ENCODE data around the gene RHOBTB1. TPM values are rescaled to one million over a fixed set of nuclear protein-coding genes. Genes with fewer than 3 reads are reported as not detected.

RHOBTB1 gene
- total RNA-seq, 2 experiments from 2014 or later, result 0.09 to 0.74 TPM

DNA sequence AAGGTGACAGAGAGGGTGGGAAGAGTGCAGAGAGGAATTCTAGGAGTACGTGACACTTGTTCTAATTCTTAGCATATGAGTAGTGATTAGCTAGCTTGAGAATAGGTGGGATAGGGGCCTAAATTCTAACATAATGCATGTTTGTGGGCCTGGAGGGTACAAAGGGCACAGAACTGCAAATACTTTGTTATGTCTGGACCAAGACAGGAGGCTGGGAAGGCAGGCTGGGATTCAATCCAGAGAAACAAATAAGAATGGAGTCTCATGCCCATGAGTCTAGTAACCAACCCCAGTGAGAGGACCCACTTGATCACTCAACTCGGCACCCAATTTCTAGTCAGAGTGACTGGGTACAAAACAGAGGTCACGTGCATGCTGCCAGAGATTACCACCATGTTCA lies 40.9 kb downstream of the RHOBTB1 start:
- TF ChIP-seq, protein P1, sequence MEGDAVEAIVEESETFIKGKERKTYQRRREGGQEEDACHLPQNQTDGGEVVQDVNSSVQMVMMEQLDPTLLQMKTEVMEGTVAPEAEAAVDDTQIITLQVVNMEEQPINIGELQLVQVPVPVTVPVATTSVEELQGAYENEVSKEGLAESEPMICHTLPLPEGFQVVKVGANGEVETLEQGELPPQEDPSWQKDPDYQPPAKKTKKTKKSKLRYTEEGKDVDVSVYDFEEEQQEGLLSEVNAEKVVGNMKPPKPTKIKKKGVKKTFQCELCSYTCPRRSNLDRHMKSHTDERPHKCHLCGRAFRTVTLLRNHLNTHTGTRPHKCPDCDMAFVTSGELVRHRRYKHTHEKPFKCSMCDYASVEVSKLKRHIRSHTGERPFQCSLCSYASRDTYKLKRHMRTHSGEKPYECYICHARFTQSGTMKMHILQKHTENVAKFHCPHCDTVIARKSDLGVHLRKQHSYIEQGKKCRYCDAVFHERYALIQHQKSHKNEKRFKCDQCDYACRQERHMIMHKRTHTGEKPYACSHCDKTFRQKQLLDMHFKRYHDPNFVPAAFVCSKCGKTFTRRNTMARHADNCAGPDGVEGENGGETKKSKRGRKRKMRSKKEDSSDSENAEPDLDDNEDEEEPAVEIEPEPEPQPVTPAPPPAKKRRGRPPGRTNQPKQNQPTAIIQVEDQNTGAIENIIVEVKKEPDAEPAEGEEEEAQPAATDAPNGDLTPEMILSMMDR (IDR thresholded peaks at IDR 0.05), result no peak
- ATAC-seq (no peak), DNase-seq (no peak)
- intact Hi-C loops (cut with micrococcal nuclease), result no loop called here
- H3K4me3 Mint-ChIP-seq, result no peak overlapping the region
- ChIA-PET POLR2A (no interaction called here), CTCF (no interaction called here)
- peaks cover 4% of the 10 kb centered on the region for H3K9me3 Mint-ChIP-seq
- H3K27me3 Mint-ChIP-seq, result no peaks in the 10 kb centered on the region
- no peaks in the 10 kb centered on the region for H3K4me1 Mint-ChIP-seq (ENCODE audit: low read depth)
- H3K36me3 Mint-ChIP-seq (ENCODE audit: low read depth), result no peaks in the 10 kb centered on the region
- no peak overlapping the region for H3K27ac Mint-ChIP-seq

DNA sequence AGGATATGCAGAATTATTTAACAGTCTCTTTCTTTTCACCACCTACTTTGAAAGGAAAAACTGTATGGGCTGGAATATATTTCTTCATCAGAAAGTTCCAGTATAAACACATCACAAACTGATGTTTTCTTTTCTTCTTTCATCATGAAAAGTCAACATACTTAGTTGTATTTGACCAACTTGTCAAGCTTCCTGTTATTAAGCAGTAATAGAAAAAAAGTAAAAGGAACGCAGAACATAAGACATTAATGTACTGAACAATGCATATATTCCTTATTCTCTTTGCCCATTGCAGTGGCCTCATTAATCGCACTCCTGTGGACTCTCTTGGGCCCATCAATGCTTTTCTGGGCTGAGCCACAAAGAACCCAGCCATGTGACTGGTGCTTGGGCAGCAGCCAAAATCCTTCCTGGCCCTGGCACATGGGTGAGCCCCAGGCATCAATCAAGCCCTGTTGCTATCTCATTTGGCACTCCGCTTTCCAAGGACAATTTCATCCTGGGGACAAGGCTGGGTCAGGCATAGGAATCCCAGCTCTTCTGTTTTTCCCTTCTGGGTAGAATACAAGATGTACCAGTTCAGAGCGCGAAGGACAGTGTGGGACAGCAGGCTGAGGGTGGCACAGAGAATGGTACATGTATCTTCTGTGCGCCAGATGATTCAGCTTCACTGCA lies 42.3 kb downstream of the RHOBTB1 start:
- H3K27me3 Mint-ChIP-seq, result no peaks in the 10 kb centered on the region
- CTCF ChIA-PET, result no interaction called here

DNA sequence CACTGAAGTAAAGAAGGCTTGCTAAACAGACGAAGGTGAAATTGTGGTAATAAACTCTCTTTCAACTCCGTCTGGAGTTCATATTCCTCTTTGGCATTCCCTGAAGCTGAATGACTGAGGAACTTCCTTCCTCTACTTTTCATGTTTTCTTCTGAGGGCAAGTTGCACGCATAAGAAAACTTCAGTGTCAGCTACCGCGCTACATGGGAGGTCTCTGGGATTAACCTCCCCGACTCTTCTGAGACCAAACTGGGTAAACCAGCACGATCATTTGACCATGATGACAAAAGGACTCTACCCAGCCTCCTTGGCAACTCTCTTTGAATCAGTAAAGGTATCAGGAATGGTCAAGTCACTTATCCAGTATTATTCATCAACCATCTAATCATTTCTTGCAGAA lies 44.7 kb downstream of the RHOBTB1 start:
- H3K4me1 Mint-ChIP-seq (ENCODE audit: low read depth), result no peaks in the 10 kb centered on the region
- H3K36me3 Mint-ChIP-seq (ENCODE audit: low read depth), result no peaks in the 10 kb centered on the region
- intact Hi-C loops (cut with micrococcal nuclease), result no loop called here
- no peaks in the 10 kb centered on the region for H3K27me3 Mint-ChIP-seq
- no peak for ATAC-seq
- H3K4me3 Mint-ChIP-seq, result no peak overlapping the region
- no peaks in the 10 kb centered on the region for H3K9me3 Mint-ChIP-seq
- H3K27ac Mint-ChIP-seq, result no peak overlapping the region
- DNase-seq, result no peak
- TF ChIP-seq, protein P1 (IDR thresholded peaks at IDR 0.05), result no peak
- ChIA-PET CTCF (no interaction called here), POLR2A (no interaction called here)

More for the DNA sequence above, 42.3 kb downstream of the RHOBTB1 start:
- TF ChIP-seq, protein P1 (IDR thresholded peaks at IDR 0.05), result no peak
- Mint-ChIP-seq H3K36me3 (ENCODE audit: low read depth) (no peaks in the 10 kb centered on the region), H3K27ac (no peak overlapping the region), H3K4me1 (ENCODE audit: low read depth) (no peaks in the 10 kb centered on the region), H3K4me3 (no peak overlapping the region), H3K9me3 (no peaks in the 10 kb centered on the region)
- ATAC-seq (no peak), DNase-seq (no peak)
- intact Hi-C loops (cut with micrococcal nuclease), result no loop called here
- POLR2A ChIA-PET, result no interaction called here

DNA sequence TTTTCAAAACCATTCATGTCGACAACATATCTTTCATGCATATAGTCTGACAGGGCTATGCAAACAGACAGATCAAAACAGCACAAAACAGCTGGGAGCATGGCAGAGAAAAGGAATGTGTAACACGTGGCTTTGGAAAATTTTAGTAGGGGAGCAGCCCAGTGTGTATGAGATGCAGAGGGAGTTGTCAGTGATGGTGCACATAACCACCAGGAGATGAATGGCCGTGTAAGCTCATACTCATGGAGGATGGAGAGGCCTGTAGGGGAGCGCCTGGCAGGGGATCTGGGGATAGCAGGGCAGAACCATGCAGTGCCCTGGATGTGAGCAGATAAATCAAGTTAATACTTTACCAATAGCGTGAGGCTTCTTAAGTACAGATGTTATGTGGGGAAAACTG lies 45.7 kb downstream of the RHOBTB1 start:
- DNase-seq, result no peak
- POLR2A ChIA-PET, result no interaction called here
- Mint-ChIP-seq H3K9me3 (no peaks in the 10 kb centered on the region), H3K36me3 (ENCODE audit: low read depth) (no peaks in the 10 kb centered on the region), H3K4me3 (no peak overlapping the region), H3K4me1 (ENCODE audit: low read depth) (no peaks in the 10 kb centered on the region), H3K27me3 (no peaks in the 10 kb centered on the region), H3K27ac (no peak overlapping the region)
- CTCF ChIA-PET, result no interaction called here
- ATAC-seq, result no peak
- intact Hi-C loops (cut with micrococcal nuclease), result no loop called here
- TF ChIP-seq, protein P1 (IDR thresholded peaks at IDR 0.05), result no peak

DNA sequence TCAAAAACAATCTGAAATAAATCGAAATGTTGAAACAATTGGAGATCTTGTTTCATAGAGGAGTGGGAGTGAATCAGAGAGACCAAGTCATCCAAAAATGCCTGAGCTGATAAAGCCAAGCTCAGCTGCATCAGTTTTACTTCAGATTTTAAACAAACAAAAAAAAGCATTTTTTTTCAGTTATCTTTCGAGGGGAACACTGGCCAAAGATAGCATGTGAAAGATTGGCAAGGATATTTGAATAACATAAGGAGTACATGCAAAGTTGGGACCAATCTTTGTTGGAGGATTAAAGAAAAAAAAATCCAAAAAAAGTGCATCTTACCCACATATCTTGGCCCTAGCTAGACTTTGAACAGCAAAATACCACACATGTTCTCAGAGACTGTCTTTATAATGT lies 47.2 kb downstream of the RHOBTB1 start:
- POLR2A ChIA-PET, result interaction anchor here (0.7 kb wide), 1 partner anchor 11 kb away, joined by 3 read pairs; no protein-coding TSS in a partner anchor
- Mint-ChIP-seq H3K27ac (no peak overlapping the region), H3K9me3 (no peaks in the 10 kb centered on the region), H3K4me3 (no peak overlapping the region), H3K4me1 (ENCODE audit: low read depth) (no peaks in the 10 kb centered on the region), H3K36me3 (ENCODE audit: low read depth) (no peaks in the 10 kb centered on the region), H3K27me3 (peaks cover 3% of the 10 kb centered on the region)
- intact Hi-C loops (cut with micrococcal nuclease), result no loop called here
- TF ChIP-seq, protein P1 (IDR thresholded peaks at IDR 0.05), result no peak
- ATAC-seq (no peak), DNase-seq (no peak)
- CTCF ChIA-PET, result interaction anchor here (0.7 kb wide), 1 partner anchor 13 kb away, joined by 3 read pairs; no protein-coding TSS in a partner anchor
